ENCODE results near the gene TEX261.
"Not testable (repeated sequence)": the region's sequence is repeated elsewhere in the genome, so short reads cannot be mapped to it uniquely, and the experiment has no call there.

TEX261 gene

GRCh38 chr2:71001592-71001927, 6.9 kb upstream of the TEX261 start:
- no peak overlapping the region for H3K27ac ChIP-seq
- no peak overlapping the region for H3K4me3 ChIP-seq (ENCODE audit: low read depth, low read length)
- in situ Hi-C loops (cut with HindIII; ENCODE audit: low pct_ligation_motif_present, low sequenced_read_pairs): no loop called here
- DNase-seq: no peak
- no peaks in the 10 kb centered on the region for H3K27me3 ChIP-seq (replicated peaks)
- TF ChIP-seq, protein P1, sequence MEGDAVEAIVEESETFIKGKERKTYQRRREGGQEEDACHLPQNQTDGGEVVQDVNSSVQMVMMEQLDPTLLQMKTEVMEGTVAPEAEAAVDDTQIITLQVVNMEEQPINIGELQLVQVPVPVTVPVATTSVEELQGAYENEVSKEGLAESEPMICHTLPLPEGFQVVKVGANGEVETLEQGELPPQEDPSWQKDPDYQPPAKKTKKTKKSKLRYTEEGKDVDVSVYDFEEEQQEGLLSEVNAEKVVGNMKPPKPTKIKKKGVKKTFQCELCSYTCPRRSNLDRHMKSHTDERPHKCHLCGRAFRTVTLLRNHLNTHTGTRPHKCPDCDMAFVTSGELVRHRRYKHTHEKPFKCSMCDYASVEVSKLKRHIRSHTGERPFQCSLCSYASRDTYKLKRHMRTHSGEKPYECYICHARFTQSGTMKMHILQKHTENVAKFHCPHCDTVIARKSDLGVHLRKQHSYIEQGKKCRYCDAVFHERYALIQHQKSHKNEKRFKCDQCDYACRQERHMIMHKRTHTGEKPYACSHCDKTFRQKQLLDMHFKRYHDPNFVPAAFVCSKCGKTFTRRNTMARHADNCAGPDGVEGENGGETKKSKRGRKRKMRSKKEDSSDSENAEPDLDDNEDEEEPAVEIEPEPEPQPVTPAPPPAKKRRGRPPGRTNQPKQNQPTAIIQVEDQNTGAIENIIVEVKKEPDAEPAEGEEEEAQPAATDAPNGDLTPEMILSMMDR (IDR thresholded peaks at IDR 0.05; ENCODE audit: low read depth, low read length, missing control alignments): no peak
- H3K36me3 ChIP-seq (replicated peaks): no peaks in the 10 kb centered on the region

DNA sequence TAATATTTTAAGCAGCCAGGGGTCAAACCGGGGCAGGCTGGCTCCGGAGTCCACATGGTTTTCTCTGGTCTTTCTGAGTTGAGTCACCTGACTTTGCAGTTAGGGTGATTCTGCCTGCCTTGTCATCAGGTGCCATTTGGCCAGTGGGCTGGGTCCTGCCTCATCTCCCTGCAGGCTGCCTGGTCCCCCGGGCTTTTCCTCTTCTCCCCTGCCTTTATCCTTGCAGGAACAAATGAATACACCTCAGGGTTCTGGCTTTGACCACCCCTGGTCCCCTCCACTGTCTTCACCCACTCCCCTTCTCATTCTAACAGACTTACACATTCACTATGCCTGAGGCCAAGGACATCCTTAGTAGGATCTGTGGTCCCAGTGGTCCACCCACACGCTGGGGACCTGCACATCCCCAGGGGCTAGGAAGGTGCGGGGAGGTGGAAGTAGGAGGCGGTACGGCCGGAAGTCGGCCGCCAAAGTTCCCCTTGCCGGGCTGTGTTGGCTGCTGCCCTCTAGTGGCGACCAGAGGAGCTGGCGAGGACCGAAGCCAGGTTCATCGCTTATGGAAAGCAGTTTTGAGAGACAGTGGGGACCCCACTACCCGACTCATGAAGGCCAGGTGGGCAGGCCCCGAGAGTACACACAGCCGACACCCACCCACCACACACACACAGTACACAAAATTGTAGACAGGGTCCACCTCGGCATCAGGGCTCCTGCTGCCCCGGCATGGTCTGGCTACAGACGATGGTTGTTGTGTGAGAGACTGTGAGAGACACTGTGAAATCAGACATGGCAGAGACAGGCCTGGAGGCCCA, 6.3 kb upstream of the TEX261 start:
- Histone ChIP-seq H3K4me3 (ENCODE audit: low read depth, low read length) (peak overlapping the region; percentile 46), H3K27me3 (replicated peaks) (no peaks in the 10 kb centered on the region), H3K36me3 (replicated peaks) (no peaks in the 10 kb centered on the region), H3K27ac (no peak overlapping the region)
- in situ Hi-C loops (cut with HindIII; ENCODE audit: low pct_ligation_motif_present, low sequenced_read_pairs): no loop called here
- DNase-seq: peak; percentile 49
- TF ChIP-seq, protein P1 (IDR thresholded peaks at IDR 0.05; ENCODE audit: low read depth, low read length, missing control alignments): peak; percentile 98

GRCh38 chr2:70999931-71000330, 5.3 kb upstream of the TEX261 start:
- H3K27ac ChIP-seq; H3K4me3 ChIP-seq (ENCODE audit: low read depth, low read length); DNase-seq; in situ Hi-C loops (cut with HindIII; ENCODE audit: low pct_ligation_motif_present, low sequenced_read_pairs); H3K36me3 ChIP-seq (replicated peaks); H3K27me3 ChIP-seq (replicated peaks): not testable (repeated sequence)

GRCh38 chr2:70999362-70999761, 4.7 kb upstream of the TEX261 start:
- Histone ChIP-seq H3K27me3 (replicated peaks) (no peaks in the 10 kb centered on the region), H3K27ac (no peak overlapping the region), H3K36me3 (replicated peaks) (no peaks in the 10 kb centered on the region), H3K4me3 (ENCODE audit: low read depth, low read length) (no peak overlapping the region)
- in situ Hi-C loops (cut with HindIII; ENCODE audit: low pct_ligation_motif_present, low sequenced_read_pairs): no loop called here
- no peak for DNase-seq
- TF ChIP-seq, protein P1 (IDR thresholded peaks at IDR 0.05; ENCODE audit: low read depth, low read length, missing control alignments): no peak

DNA sequence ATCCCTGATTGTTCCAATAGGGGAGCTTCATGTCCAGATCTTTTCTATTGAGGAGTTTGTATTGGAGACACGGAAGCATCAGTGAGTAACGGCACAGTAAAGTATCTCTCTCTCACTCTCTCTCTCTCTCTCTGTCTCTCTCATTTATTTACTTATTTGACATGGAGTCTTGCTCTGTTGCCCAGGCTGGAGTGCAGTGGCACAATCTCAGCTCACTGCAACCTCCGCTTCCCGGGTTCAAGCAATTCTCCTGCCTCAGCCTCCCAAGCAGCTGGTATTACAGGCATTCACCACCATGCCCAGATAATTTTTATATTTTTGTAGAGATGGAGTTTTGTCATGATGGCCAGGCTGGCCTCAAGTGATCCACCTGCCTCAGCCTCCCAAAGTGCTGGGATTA, 4.2 kb upstream of the TEX261 start:
- DNase-seq; H3K4me3 ChIP-seq (ENCODE audit: low read depth, low read length); H3K36me3 ChIP-seq (replicated peaks); in situ Hi-C loops (cut with HindIII; ENCODE audit: low pct_ligation_motif_present, low sequenced_read_pairs); H3K27me3 ChIP-seq (replicated peaks); H3K27ac ChIP-seq: not testable (repeated sequence)

DNA sequence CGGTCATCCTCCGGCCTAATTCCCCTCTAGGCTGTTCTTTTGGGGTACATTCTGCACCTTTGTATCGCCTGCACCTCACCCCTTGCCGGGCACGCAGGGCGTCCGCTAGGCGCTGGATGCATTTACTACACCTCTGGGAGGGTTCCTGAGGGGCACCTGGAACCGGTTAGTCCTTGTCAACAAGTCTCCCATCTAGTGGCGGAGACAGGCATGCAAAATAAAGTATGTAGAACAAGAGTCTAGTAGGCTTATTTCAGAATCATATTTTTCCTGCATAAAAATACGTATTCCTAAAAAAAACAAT, 705 bp upstream of the TEX261 start:
- in situ Hi-C loops (cut with HindIII; ENCODE audit: low pct_ligation_motif_present, low sequenced_read_pairs): no loop called here
- no peak for DNase-seq

More for the DNA sequence above, 705 bp upstream of the TEX261 start:
- Histone ChIP-seq H3K4me3 (ENCODE audit: low read depth, low read length) (peak overlapping the region; percentile 82), H3K36me3 (replicated peaks) (no peaks in the 10 kb centered on the region), H3K27me3 (replicated peaks) (no peaks in the 10 kb centered on the region), H3K27ac (no peak overlapping the region)
- TF ChIP-seq, protein P1 (IDR thresholded peaks at IDR 0.05; ENCODE audit: low read depth, low read length, missing control alignments): peak; percentile 61

Measured in brain microvascular endothelial cell (primary cell).